ENCODE measurements around the gene PPFIA4.
"Not testable (repeated sequence)": the region's sequence is repeated elsewhere in the genome, so short reads cannot be mapped to it uniquely, and the experiment has no call there.

- TF ChIP-seq, protein P1, sequence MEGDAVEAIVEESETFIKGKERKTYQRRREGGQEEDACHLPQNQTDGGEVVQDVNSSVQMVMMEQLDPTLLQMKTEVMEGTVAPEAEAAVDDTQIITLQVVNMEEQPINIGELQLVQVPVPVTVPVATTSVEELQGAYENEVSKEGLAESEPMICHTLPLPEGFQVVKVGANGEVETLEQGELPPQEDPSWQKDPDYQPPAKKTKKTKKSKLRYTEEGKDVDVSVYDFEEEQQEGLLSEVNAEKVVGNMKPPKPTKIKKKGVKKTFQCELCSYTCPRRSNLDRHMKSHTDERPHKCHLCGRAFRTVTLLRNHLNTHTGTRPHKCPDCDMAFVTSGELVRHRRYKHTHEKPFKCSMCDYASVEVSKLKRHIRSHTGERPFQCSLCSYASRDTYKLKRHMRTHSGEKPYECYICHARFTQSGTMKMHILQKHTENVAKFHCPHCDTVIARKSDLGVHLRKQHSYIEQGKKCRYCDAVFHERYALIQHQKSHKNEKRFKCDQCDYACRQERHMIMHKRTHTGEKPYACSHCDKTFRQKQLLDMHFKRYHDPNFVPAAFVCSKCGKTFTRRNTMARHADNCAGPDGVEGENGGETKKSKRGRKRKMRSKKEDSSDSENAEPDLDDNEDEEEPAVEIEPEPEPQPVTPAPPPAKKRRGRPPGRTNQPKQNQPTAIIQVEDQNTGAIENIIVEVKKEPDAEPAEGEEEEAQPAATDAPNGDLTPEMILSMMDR (IDR thresholded peaks at IDR 0.05) = not testable (repeated sequence)
- not testable (repeated sequence) for TF ChIP-seq POLR2A, EP300 (IDR thresholded peaks at IDR 0.05)
These were observed 20.7 kb upstream of the PPFIA4 start for GRCh38 chr1:203005395-203006142.
